AG08396 (cell line): ENCODE data around the gene CILP2.

Experiments
- DNase-seq: peaks from one replicate; pipeline ENCODE4 v3.0.0; 2012; ENCODE audit warnings: low spot score, mixed read lengths

The CILP2 gene

GRCh38 chr19:19528721-19529490 is 9.2 kb upstream of the CILP2 start, which contains the start of gene YJEFN3:
Gene YJEFN3 (plus strand): TSS chr19:19528911. CDS start chr19:19528933, 22 bp downstream.
- DNase-seq: no peak

GRCh38 chr19:19529783-19530422 is 8.2 kb upstream of the CILP2 start:
- no peak for DNase-seq

GRCh38 chr19:19530423-19530804 is 7.7 kb upstream of the CILP2 start:
- peak; percentile 73 for DNase-seq

GRCh38 chr19:19530889-19531288 is 7.2 kb upstream of the CILP2 start:
- DNase-seq: no peak

GRCh38 chr19:19531951-19532805 is 5.9 kb upstream of the CILP2 start:
- peak; percentile 90 for DNase-seq

- no peak for DNase-seq
These were observed 5.0 kb upstream of the CILP2 start for GRCh38 chr19:19532806-19533701.

GRCh38 chr19:19533841-19534240 is 4.2 kb upstream of the CILP2 start:
- no peak for DNase-seq

GRCh38 chr19:19534556-19535265 is 3.4 kb upstream of the CILP2 start:
- no peak for DNase-seq

- no peak for DNase-seq
These were observed 2.5 kb upstream of the CILP2 start for GRCh38 chr19:19535311-19536191.

GRCh38 chr19:19537075-19538048 is 703 bp upstream of the CILP2 start:
- no peak for DNase-seq

GRCh38 chr19:19538785-19539166 is 711 bp downstream of the CILP2 start:
- no peak for DNase-seq

- no peak for DNase-seq
These were observed 1.6 kb downstream of the CILP2 start for GRCh38 chr19:19539698-19540063.

- peak; percentile 82 for DNase-seq
These were observed 2.1 kb downstream of the CILP2 start for GRCh38 chr19:19540064-19540714.

GRCh38 chr19:19540715-19541515 is 2.9 kb downstream of the CILP2 start:
- DNase-seq: peak; percentile 86

- no peak for DNase-seq
These were observed 3.6 kb downstream of the CILP2 start for GRCh38 chr19:19541616-19542015.

GRCh38 chr19:19542507-19542906 is 4.4 kb downstream of the CILP2 start:
- DNase-seq: no peak

GRCh38 chr19:19543101-19543500 is 5.0 kb downstream of the CILP2 start:
- no peak for DNase-seq
